Ascending aorta (tissue), 2 donors: Measurements from ENCODE around the gene CHST11. TPM values are rescaled to one million over a fixed set of nuclear protein-coding genes. Genes with fewer than 3 reads are reported as not detected.

ENCODE experiments used
- DNase-seq, 2 donors: peaks; one replicate each; pipeline ENCODE4 v3.0.0-alpha.2; 2019; ENCODE audit warnings: low spot score in 2 of 2
- H3K27ac ChIP-seq, 2 donors: fragments of 200-600 bp; sonication (generic); one replicate each; pipeline ENCODE4 v1.5.1; 2016 to 2017; ENCODE audit warnings: mild to moderate bottlenecking in 1 of 2
- H3K27me3 ChIP-seq: fragments of 200-600 bp; sonication (generic); one replicate; pipeline ENCODE4 v1.5.1; 2017
- H3K36me3 ChIP-seq, 2 donors: fragments of 200-600 bp; sonication (generic); one replicate each; pipeline ENCODE4 v1.5.1; 2016
- H3K4me1 ChIP-seq, 2 donors: fragments of 200-600 bp; sonication (generic); one replicate each; pipeline ENCODE4 v1.5.1; 2016 to 2017; ENCODE audit warnings: mild to moderate bottlenecking in 1 of 2
- H3K4me3 ChIP-seq, 2 donors: fragments of 200-600 bp; sonication (generic); one replicate each; pipeline ENCODE4 v1.5.1; 2016 to 2017; ENCODE audit warnings: mild to moderate bottlenecking in 1 of 2
- H3K9me3 ChIP-seq, 2 donors: fragments of 200-600 bp; sonication (generic); one replicate each; pipeline ENCODE4 v1.5.1; 2016
- intact Hi-C: fragments of 100-400 bp; cut with DNase I; formaldehyde crosslinking; loops from one replicate; pipeline ENCODE4 v1.15.1; 2023
- total RNA-seq: library from RNA; depleted of rRNA; stranded (reverse); fragments of >200 nt; gene quantifications from one replicate; pipeline ENCODE4 v1.1.0, GENCODE V29; 2016
- TF ChIP-seq, protein P1 (sequence below), 3 experiments: fragments of 200-600 bp in 2 of 3; fragments of 450-650 bp in 1 of 3; sonication (generic) in 2 of 3; IDR thresholded peaks; one replicate each; pipeline ENCODE4 v1.5.1; 2016 to 2019; ENCODE audit warnings: antibody characterized with exemption in 3 of 3, mild to moderate bottlenecking in 1 of 3, moderate library complexity in 1 of 3

CHST11 gene
- total RNA-seq, 1 donor from 2014 or later, result 63.2 TPM

DNA sequence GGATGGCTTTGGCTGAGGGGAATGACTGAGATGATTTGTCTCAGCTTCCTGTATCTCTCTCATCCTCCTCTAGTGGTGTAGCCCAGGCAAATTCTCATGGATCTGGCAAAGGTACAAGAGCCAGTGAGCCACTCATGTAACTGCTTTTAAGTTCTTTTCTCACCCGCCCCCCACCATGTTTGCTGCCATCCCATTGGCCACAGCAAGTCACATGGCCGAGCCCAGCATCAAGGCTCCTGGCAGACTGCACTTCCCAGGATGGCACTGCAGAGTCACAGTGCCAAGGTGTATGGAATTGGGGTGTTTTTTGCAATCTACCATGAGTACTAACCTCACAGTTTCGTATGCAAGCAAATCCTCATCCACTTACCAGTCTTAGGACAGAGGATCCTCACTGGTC, 50.9 kb downstream of the CHST11 start:
- TF ChIP-seq, protein P1, sequence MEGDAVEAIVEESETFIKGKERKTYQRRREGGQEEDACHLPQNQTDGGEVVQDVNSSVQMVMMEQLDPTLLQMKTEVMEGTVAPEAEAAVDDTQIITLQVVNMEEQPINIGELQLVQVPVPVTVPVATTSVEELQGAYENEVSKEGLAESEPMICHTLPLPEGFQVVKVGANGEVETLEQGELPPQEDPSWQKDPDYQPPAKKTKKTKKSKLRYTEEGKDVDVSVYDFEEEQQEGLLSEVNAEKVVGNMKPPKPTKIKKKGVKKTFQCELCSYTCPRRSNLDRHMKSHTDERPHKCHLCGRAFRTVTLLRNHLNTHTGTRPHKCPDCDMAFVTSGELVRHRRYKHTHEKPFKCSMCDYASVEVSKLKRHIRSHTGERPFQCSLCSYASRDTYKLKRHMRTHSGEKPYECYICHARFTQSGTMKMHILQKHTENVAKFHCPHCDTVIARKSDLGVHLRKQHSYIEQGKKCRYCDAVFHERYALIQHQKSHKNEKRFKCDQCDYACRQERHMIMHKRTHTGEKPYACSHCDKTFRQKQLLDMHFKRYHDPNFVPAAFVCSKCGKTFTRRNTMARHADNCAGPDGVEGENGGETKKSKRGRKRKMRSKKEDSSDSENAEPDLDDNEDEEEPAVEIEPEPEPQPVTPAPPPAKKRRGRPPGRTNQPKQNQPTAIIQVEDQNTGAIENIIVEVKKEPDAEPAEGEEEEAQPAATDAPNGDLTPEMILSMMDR (IDR thresholded peaks at IDR 0.05), result no peak

DNA sequence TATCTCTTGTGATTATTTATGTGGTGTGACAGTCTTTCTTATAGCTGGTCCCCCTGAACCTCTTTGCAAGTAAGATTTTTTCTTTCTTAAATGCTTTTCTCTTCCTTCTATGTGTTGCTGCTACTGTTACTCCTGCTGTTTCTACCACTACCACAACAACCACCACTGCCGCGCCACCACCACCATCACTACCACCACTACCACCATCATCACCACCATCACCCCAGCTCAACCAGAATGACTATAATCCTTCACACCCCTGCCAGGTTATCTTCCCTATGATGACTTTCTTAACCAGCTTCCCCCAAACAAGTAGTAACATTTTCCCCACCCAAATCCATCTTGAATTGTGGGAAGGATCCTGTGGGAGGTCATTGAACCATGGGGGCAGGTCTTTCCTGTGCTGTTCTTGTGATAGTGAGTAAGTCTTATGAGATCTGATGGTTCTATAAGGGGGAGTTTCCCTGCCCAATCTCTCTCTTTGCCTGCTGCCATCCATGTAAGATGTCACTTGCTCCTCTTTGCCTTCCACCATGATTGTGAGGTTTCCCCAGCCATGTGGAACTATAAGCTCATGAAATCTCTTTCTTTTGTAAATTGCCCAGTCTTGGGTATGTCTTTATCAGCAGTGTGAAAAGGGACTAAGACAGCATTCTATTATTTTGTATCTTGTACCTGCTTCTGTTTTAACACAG, 52.2 kb downstream of the CHST11 start:
- TF ChIP-seq, protein P1 (IDR thresholded peaks at IDR 0.05), result no peak
- Histone ChIP-seq H3K4me3 (no peak overlapping the region), H3K27ac (no peak overlapping the region), H3K36me3 (no peaks in the 10 kb centered on the region), H3K4me1 (peaks cover 3 to 19% of the 10 kb centered on the region in 2 donors), H3K27me3 (no peaks in the 10 kb centered on the region), H3K9me3 (no peaks in the 10 kb centered on the region)
- DNase-seq, result no peak
- intact Hi-C loops, result no loop called here

More for the DNA sequence above, 50.9 kb downstream of the CHST11 start:
- no peak overlapping the region for H3K4me3 ChIP-seq
- H3K4me1 ChIP-seq, result peaks cover 3 to 19% of the 10 kb centered on the region in 2 donors
- no peaks in the 10 kb centered on the region for H3K27me3 ChIP-seq
- H3K36me3 ChIP-seq, result no peaks in the 10 kb centered on the region
- DNase-seq, result no peak
- no peaks in the 10 kb centered on the region for H3K9me3 ChIP-seq
- intact Hi-C loops, result no loop called here
- no peak overlapping the region for H3K27ac ChIP-seq

DNA sequence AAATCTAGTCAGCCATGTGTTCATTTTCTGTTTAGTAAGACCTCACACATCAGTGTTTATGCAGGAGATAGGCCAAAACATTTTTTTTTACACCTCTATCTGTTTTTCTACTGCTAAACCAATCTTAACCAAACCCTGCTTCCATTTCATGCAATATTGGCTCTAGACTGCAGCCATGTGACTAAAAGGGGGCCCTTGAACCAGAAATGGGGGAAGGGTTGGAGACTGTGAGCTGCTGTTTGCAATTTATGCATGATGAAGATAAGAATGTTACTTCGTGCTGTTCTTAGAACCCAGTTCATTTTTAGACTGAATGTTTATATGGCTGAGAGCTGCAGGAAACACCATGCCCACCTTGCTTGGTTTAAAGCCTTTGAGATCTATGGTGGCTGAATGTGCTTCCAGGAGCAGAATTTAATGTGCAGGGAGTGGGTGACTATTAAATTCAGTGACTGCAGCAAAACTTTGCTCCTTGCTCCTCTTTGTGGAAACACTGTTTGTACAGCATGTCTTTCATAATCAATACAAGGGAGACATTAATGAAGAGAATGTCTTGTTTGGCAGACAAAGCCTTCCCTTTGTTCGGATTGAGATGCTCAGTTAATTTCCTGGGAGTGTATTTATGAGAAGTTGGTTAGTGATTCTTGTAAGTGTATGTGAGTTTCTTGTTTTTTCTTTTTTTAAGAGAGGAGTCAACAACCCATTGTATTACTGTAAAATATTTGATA, 53.6 kb downstream of the CHST11 start:
- TF ChIP-seq, protein P1 (IDR thresholded peaks at IDR 0.05), result no peak
- Histone ChIP-seq H3K36me3 (no peaks in the 10 kb centered on the region), H3K27me3 (no peaks in the 10 kb centered on the region), H3K9me3 (no peaks in the 10 kb centered on the region), H3K4me1 (peaks cover 3 to 11% of the 10 kb centered on the region in 2 donors), H3K27ac (no peak overlapping the region), H3K4me3 (no peak overlapping the region)
- no peak for DNase-seq
- intact Hi-C loops, result no loop called here

DNA sequence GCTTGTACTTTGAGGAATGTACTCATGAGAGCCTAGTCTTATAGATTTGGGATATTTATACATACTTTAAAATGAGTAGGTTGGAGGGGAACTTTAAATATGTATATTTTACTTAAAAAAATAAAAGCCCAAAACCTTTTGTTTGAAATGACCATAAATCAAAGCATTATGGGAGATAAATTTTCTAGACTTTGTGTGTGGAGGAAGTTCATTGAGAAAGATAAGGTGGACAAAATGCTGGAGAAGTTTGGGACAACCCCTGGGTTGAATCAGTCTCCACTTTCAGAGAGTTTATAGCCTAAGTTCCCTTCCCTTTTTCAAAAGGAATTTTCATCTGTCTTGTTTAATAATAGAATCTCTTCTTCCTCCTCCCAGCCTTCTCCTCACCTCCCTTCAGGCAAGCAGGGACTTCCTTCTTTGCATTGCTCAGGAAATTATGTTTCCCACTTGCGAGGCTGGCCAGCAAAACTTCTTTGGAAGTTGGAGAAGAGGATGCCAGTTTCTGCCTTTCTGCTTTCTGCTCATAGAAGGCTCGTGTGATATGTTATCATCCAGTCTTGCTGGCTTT, 54.2 kb downstream of the CHST11 start:
- TF ChIP-seq, protein P1 (IDR thresholded peaks at IDR 0.05), result no peak
- Histone ChIP-seq H3K27me3 (no peaks in the 10 kb centered on the region), H3K4me1 (peaks cover 3 to 11% of the 10 kb centered on the region in 2 donors), H3K27ac (no peak overlapping the region), H3K9me3 (no peaks in the 10 kb centered on the region), H3K4me3 (no peak overlapping the region), H3K36me3 (no peaks in the 10 kb centered on the region)
- intact Hi-C loops, result no loop called here
- no peak for DNase-seq

DNA sequence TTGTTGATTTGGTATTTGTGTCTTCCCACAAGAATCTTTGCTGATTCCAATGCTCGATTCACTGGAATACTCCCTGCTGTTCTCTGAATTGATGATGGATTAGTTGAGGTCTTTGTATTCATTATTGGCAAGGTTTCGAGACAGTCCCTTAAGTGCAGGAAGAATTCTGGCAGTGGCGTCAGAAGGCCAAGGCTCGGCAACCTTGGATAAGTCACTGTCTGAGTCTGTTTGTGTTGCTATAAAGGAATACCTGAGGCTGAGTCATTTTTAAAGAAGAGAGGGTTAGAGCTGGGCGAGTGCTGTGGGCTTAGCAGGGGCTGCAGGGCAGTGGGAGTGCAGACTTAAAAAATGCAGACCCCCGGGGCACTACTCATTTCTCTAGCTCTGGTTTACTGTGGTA, 56.9 kb downstream of the CHST11 start:
- Histone ChIP-seq H3K27ac (no peak overlapping the region), H3K4me1 (peaks cover 3 to 9% of the 10 kb centered on the region in 2 donors), H3K9me3 (no peaks in the 10 kb centered on the region), H3K4me3 (no peak overlapping the region), H3K27me3 (no peaks in the 10 kb centered on the region), H3K36me3 (no peaks in the 10 kb centered on the region)
- no peak for DNase-seq
- TF ChIP-seq, protein P1 (IDR thresholded peaks at IDR 0.05), result no peak
- intact Hi-C loops, result no loop called here
